NOMO-1 treated with DMSO at 0.1 percent for 48 hours (cell line): ENCODE measurements around the gene PLD6.
A peak's percentile ranks its signal among the peaks of the same experiment; 100 is the strongest.

Experiments
- DNase-seq: peaks from one replicate; lab custom pipeline; 2025; ENCODE audit not compliant: unreplicated experiment; lab: John Stamatoyannopoulos, UW

Gene PLD6

GRCh38 chr17:17227608-17228520 is 21.7 kb upstream of the PLD6 start:
- no peak for DNase-seq

- no peak for DNase-seq
Measured at GRCh38 chr17:17226451-17227265, 20.5 kb upstream of the PLD6 start.

GRCh38 chr17:17225901-17226300 is 19.8 kb upstream of the PLD6 start:
- DNase-seq = no peak

DNA sequence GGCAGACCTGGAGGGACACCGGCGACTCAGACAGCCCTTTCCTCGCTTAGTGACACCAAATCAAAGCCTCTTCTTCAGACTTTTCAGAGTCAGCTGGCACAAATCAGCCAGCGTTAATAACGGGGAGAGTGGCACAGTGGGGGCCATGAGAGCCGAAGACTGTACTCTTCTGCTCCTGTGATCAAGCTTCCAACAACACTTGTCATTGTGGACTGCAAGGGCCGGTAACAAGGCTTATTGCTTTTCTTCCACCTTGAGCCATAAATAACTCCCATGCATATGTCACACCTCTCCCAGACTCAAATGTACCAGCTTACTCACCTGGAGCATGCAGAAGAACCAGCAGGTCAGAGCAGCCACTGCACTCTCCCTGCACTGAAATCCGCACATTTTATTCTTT is 18.0 kb upstream of the PLD6 start:
- no peak for DNase-seq

DNA sequence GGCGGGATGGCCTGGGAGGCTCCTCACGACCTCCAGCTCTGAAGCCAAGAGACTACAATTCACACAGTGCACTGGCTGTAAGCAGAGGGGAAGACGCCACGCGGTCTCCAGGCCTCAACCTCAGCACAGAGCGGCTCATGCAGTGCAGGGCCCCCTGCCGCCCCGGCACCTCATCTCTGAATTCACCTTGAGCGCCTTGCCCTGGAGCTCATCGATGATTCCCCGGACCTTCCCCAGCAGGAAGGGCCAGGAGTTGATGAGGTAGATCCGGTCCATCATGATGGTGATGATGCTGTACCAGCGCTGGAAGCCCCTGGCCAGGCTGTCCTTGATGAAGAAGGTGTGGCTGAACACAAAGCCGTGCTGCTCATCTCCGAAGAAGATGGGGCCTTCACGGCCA is 17.6 kb upstream of the PLD6 start:
- no peak for DNase-seq

DNA sequence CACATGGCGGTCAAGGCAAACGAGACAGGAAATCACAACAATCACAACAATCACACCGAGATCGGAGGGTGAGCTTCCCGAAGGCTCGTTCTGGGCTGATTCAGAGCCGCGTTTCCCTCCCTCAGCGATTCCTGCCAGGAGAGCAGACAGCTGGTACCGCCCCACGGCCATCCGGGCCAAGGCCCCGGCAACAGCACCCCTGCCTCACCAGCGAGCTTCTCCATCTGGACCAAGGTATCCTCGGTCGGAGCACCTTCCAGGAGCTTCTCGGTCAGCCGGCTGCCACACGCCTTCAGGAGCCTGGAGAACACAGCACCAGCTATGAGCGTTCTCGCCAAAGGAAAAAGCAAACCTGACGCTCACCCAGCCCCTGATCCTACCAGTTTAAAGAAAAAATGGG is 15.2 kb upstream of the PLD6 start:
- no peak for DNase-seq

DNA sequence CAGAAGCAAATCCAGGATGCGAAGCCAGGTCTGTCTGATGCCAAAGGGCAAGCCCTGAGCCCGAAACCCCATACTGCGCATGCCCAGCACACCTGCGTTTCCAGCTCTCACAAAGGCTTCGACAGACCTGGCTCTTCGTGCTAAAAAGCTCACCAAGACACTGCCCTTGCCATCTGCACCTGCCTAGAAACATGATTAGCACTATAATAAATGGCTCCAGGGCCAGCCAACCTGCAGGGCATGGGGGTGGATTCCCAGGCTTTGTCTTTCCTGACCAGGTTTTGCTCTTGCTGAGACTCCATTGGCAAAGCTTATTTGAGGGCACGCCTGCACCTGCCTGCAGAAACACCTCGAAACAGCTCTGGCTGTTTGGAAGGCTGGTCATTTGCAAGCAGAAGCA is 14.4 kb upstream of the PLD6 start:
- DNase-seq = no peak

DNA sequence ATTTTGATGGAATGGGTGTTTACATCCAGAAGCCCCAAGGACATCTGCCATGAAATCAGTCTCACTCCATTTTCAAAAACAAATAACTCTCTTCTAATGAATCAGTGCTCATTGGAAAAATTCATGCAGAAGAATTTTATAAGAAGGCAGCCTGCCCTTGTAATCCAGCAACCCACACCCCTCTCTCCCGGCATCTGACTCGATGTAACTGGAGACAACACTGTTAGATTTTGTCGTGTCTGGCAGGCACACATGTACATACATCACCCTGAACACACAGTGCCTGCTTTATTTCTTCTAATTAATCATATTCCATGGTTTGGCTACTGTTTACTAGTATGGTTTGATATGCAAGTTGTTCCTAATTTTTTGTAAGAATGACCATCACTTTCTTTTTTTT is 11.9 kb upstream of the PLD6 start:
- no peak for DNase-seq

- DNase-seq = no peak
Measured at GRCh38 chr17:17216776-17217175, 10.6 kb upstream of the PLD6 start.

- no peak for DNase-seq
Measured at GRCh38 chr17:17216236-17216635, 10.1 kb upstream of the PLD6 start.

- no peak for DNase-seq
Measured at GRCh38 chr17:17215575-17215974, 9.4 kb upstream of the PLD6 start.

DNA sequence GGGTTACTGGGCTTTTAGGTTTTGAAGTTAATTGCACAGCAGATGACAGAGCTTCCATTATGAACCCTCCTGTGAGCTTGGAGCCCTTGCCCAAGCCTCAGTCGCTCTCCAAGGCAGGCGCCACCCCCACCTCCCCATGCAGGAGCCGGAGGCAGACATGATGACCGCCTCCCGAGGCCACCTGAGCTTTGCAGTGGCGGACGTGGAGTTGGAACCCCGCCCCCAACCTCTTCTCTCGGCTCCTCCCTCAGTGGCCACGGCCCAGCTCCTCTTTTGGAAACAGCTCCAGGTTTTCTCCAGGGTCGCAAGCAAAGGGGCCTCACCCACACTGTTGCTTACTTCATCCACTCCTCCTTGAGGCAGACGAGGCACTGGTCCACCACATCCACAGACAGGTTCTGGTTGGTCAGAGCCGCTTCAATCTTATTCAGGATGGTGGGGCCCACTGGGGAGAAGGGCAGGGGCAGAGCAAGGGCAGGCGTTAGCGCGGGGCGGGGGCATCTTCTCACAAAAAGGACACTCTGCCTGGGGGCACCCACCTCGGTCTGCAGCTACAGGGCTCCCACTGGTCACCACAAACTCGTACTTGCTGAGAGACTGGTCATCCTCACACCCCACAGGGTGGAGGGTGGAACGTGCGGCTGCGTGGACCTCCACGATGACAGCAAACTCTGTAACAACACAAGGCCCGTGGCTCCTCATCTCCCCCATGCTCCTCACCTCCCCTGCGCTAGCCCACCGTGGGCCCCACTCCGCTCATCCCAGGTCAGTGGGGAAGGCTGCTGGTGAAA is 8.7 kb upstream of the PLD6 start:
- DNase-seq = no peak

DNA sequence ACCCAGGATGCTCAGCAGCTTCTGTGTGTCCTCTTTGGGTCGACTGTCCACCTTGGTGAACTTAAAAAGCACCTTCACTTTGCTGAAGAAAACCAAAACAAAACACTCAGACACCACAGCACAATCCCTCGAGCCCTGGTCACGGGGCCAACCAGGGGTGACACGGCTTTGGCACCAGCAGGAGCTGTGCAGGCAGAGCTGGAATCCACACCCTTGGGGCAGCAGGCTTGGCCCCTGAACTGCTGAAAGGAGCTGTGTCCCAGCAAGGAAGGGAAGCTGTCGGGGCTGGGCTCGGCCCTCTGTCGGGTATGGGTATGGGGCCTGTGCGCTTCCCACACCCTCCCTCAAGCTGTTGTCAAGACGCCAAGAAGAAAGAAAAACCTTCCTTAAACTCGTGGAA is 7.6 kb upstream of the PLD6 start:
- DNase-seq = no peak

- DNase-seq = no peak
Measured at GRCh38 chr17:17207998-17208397, 1.9 kb upstream of the PLD6 start.

- no peak for DNase-seq
Measured at GRCh38 chr17:17206913-17207335, 791 bp upstream of the PLD6 start.

DNA sequence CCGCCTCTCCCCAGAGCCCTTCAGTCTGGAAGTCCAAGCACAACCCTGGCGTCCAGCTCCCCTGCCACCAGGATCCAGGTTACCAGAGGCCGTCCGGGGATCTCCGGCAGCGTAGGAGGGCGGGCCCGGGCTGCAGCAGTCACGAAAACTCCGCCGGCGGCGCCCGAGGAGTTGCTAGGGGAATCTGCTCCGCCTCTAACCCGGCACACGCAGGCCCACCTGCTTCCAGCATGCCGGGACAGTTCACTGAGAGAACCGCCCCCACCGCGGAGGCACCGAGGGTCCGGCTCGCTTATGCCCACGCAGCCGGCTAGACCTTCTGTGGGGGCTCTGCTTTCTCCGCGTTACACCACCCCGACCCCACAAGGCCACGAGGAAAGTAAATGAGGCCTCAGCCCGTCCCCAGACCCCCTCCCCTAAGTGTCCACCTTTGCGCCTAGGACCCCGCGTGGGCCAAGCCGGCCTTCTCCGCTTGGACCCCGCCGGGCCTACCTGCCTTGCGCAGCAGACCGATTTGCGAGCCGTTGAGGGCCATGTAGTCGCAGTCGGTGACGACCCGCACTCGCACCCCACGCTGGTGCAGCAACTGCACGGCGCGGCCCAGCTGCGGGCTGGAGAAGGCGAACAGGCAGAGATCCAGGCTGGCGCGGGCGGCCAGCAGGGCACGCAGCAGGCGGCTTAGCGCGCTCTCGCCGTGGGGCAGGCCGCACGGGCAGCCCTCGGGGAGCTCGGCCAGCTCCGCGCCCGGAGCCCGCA is 587 bp downstream of the PLD6 start:
- DNase-seq = peak; percentile 59

DNA sequence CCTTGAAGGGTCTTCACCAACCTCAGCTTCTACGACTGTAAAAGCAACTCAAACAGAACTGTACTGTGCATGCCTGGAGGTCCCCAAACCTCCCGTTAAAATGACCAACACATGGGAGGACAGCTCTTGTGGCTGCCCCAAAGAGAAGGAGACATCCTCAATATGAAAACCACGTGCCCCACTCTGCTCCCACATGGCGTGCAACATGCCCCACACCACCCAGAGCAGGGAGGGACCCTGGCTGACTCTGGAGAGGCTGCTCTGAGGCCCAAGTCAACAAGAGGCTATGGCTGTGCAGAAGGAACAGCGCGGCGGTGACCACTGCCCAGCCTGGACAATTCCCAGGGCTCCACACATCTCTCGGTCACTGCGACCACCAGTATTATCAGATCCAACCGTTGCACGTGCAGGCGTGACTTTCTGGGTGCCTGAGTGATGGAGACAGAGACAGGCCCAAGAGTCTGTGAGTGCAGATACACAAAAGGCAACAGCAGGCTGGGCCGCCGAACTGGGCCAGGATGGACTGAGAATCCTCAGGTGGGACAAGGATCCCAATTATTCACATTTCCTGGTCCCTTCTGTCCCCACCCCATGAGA is 1.4 kb downstream of the PLD6 start:
- DNase-seq = no peak

- no peak for DNase-seq
Measured at GRCh38 chr17:17204041-17204591, 2.0 kb downstream of the PLD6 start.

DNA sequence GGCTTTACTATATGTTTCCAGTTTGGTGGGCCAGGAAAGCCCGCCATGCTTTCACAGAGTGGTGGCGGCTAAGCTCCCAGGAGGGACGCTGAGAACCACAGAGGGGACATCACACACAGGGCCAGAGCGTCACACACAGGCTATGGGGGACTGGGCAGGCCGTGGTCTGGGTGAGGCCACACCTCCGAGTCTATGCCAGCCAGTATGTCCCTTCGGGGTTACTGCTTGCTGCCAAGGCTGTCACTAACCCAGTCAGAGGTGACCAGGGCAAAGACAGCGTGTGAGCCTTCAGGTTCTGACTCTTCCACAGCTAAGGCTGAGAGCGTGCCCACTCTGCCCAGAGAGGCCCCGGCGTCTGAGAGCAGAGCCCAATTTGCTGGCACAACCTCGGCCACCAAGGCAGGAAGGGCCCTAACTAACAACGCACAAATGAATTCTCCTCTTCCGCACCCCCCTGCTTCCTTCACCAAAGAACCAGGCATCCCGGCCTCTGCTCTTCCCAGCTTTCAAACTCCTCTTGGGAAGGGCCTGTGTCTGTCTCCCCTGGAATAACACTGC is 2.9 kb downstream of the PLD6 start:
- DNase-seq = no peak

GRCh38 chr17:17201907-17202306 is 4.2 kb downstream of the PLD6 start:
- no peak for DNase-seq
